ENCODE results near the gene CCL11. TPM values are rescaled to one million over a fixed set of nuclear protein-coding genes. Genes with fewer than 3 reads are reported as not detected.

The CCL11 gene
- total RNA-seq, 2 experiments from 2014 or later, result not detected

DNA sequence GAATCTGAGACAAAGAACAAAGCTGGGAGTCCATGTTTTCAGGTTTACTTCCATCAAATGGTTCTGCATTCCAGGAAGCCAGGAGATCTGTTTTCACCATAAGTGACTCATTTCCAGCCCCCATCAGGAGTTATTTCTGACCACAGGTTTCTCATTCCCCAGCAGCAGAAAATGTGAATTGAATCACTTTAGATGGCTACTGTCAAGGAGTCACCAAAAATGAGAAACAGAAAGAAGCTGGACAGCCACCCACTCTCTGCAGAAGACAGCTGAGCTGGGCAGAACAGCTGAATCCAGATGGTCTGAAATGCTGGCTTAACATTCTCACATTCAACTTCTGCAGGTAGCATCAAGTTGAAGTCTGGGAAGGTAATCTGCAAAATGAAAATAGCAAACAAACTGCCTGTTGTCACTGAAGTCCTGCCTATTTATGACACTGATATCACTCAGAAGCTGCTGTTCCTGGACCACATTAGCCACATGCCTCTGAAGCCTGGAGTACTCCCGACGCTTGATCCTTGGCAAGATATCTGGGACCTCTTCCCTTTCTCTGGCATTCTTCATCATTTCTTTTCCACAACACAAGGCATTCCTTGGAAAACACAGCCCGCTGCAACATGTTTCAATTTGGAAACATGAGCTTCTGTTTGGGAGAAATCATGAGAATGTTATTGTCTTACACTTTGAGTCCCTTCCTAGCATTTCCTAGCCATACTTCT is 15.3 kb downstream of the CCL11 start:
- Histone ChIP-seq H3K4me1 (ENCODE audit: insufficient read depth, low read length, poor library complexity, severe bottlenecking) (no peaks in the 10 kb centered on the region), H3K9me3 (ENCODE audit: low read length) (no peaks in the 10 kb centered on the region), H3K9me2 (ENCODE audit: insufficient read depth, low read length) (no peaks in the 10 kb centered on the region), H2AFZ (ENCODE audit: low read length) (no peak overlapping the region), H3K36me3 (ENCODE audit: insufficient read depth, low read length) (no peaks in the 10 kb centered on the region), H3K27ac (ENCODE audit: low read depth, low read length, poor library complexity, severe bottlenecking) (no peak overlapping the region), H4K20me1 (ENCODE audit: insufficient read depth, low read length) (no peaks in the 10 kb centered on the region), H3K79me2 (ENCODE audit: insufficient read depth, low read depth, low read length) (no peaks in the 10 kb centered on the region), H3K4me2 (ENCODE audit: low read length) (no peak overlapping the region), H3K4me3 (ENCODE audit: low read depth, low read length, poor library complexity, severe bottlenecking) (no peak overlapping the region)
- TF ChIP-seq EZH2phosphoT487 (IDR thresholded peaks at IDR 0.05; ENCODE audit: borderline replicate concordance, low read depth, low read length), result no peak
- no peak for TF ChIP-seq CTCF (conservative IDR thresholded peaks at IDR 0.05; ENCODE audit: low read length)
- DNase-seq (ENCODE audit: low spot score), result no peak
- intact Hi-C loops (cut with micrococcal nuclease; ENCODE audit: unreplicated experiment), result no loop called here
- POLR2A ChIA-PET, result no interaction called here
- BruUV-seq (replicated peaks), result no TSS peak
- CTCF ChIA-PET (ENCODE audit: unreplicated experiment), result no interaction called here

- Histone ChIP-seq H3K4me2 (ENCODE audit: low read length) (no peak overlapping the region), H3K79me2 (ENCODE audit: insufficient read depth, low read depth, low read length) (no peaks in the 10 kb centered on the region), H3K36me3 (ENCODE audit: insufficient read depth, low read length) (no peaks in the 10 kb centered on the region), H2AFZ (ENCODE audit: low read length) (no peak overlapping the region), H3K9me2 (ENCODE audit: insufficient read depth, low read length) (no peaks in the 10 kb centered on the region), H3K4me3 (ENCODE audit: low read depth, low read length, poor library complexity, severe bottlenecking) (no peak overlapping the region), H3K9me3 (ENCODE audit: low read length) (no peaks in the 10 kb centered on the region), H3K27ac (ENCODE audit: low read depth, low read length, poor library complexity, severe bottlenecking) (no peak overlapping the region), H3K4me1 (ENCODE audit: insufficient read depth, low read length, poor library complexity, severe bottlenecking) (no peaks in the 10 kb centered on the region), H4K20me1 (ENCODE audit: insufficient read depth, low read length) (no peaks in the 10 kb centered on the region)
- TF ChIP-seq EZH2phosphoT487 (IDR thresholded peaks at IDR 0.05; ENCODE audit: borderline replicate concordance, low read depth, low read length), result no peak
- no peak for TF ChIP-seq CTCF (conservative IDR thresholded peaks at IDR 0.05; ENCODE audit: low read length)
- ChIA-PET POLR2A (no interaction called here), CTCF (ENCODE audit: unreplicated experiment) (no interaction called here)
- no TSS peak for BruUV-seq (replicated peaks)
- intact Hi-C loops (cut with micrococcal nuclease; ENCODE audit: unreplicated experiment), result no loop called here
- no peak for DNase-seq (ENCODE audit: low spot score)
These were observed 16.4 kb downstream of the CCL11 start for GRCh38 chr17:34301986-34302385.

GRCh38 chr17:34302636-34303035 is 17.1 kb downstream of the CCL11 start:
- no peaks in the 10 kb centered on the region for H4K20me1 ChIP-seq (ENCODE audit: insufficient read depth, low read length)
- no TSS peak for BruUV-seq (replicated peaks)
- H3K4me1 ChIP-seq (ENCODE audit: insufficient read depth, low read length, poor library complexity, severe bottlenecking), result no peaks in the 10 kb centered on the region
- H3K36me3 ChIP-seq (ENCODE audit: insufficient read depth, low read length), result no peaks in the 10 kb centered on the region
- H3K4me3 ChIP-seq (ENCODE audit: low read depth, low read length, poor library complexity, severe bottlenecking), result no peak overlapping the region
- H3K4me2 ChIP-seq (ENCODE audit: low read length), result no peak overlapping the region
- no peak for TF ChIP-seq CTCF (conservative IDR thresholded peaks at IDR 0.05; ENCODE audit: low read length)
- no peak for TF ChIP-seq EZH2phosphoT487 (IDR thresholded peaks at IDR 0.05; ENCODE audit: borderline replicate concordance, low read depth, low read length)
- H3K9me3 ChIP-seq (ENCODE audit: low read length), result no peaks in the 10 kb centered on the region
- H3K79me2 ChIP-seq (ENCODE audit: insufficient read depth, low read depth, low read length), result no peaks in the 10 kb centered on the region
- DNase-seq (ENCODE audit: low spot score), result no peak
- H2AFZ ChIP-seq (ENCODE audit: low read length), result no peak overlapping the region
- POLR2A ChIA-PET, result no interaction called here
- CTCF ChIA-PET (ENCODE audit: unreplicated experiment), result no interaction called here
- intact Hi-C loops (cut with micrococcal nuclease; ENCODE audit: unreplicated experiment), result no loop called here
- H3K27ac ChIP-seq (ENCODE audit: low read depth, low read length, poor library complexity, severe bottlenecking), result no peak overlapping the region
- H3K9me2 ChIP-seq (ENCODE audit: insufficient read depth, low read length), result no peaks in the 10 kb centered on the region
